ENCODE data around the gene ZP3. TPM values are rescaled to one million over a fixed set of nuclear protein-coding genes. Genes with fewer than 3 reads are reported as not detected.
"Not testable (repeated sequence)": the region's sequence is repeated elsewhere in the genome, so short reads cannot be mapped to it uniquely, and the experiment has no call there.

Gene ZP3
- total and polyA plus RNA-seq, 4 donors = 0.59 to 2.3 (median 1.3) TPM

DNA sequence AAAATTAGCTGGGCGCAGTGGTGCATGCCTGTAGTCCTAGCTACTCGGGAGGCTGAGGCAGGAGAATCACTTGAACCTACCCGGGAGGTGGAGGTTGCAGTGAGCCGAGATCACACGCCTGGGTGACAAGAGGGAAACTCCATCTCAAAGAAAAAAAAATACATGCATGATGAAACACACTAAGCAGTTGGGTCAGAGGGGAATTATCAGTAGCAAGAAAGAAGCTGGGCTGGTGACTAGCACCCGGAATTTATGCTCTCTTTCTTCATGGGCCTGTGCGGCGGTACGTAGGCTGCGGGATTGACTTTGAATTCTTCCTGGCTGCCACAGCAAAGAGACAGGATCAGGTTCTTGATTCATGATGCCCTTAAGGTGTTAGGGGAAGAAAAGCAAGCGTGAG lies 54.9 kb downstream of the ZP3 start:
- peaks cover 25% of the 10 kb centered on the region for H3K36me3 ChIP-seq (ENCODE audit: control insufficient read depth, insufficient read depth, low read length)
- H3K4me1 ChIP-seq (ENCODE audit: control insufficient read depth, insufficient read depth, low read length); H3K4me3 ChIP-seq (ENCODE audit: low read depth, low read length); H3K9me3 ChIP-seq (ENCODE audit: control insufficient read depth, insufficient read depth, low read length); H3K27me3 ChIP-seq (ENCODE audit: control insufficient read depth, insufficient read depth, low read length); DNase-seq (ENCODE audit: low read depth in 4 of 6, low spot score in 6 of 6); H3K27ac ChIP-seq (ENCODE audit: low read depth, low read length): not testable (repeated sequence)
- WGBS (ENCODE audit: insufficient coverage) = 80% methylated on average over 1 of the region's 11 CpGs

GRCh38 chr7:76480403-76481253 lies 55.9 kb downstream of the ZP3 start:
- 87% methylated on average over 12 of the region's 29 CpGs for WGBS (ENCODE audit: insufficient coverage)
- peaks cover 25% of the 10 kb centered on the region for H3K36me3 ChIP-seq (ENCODE audit: control insufficient read depth, insufficient read depth, low read length)
- not testable (repeated sequence) for DNase-seq (ENCODE audit: low read depth in 4 of 6, low spot score in 6 of 6); H3K4me1 ChIP-seq (ENCODE audit: control insufficient read depth, insufficient read depth, low read length); H3K4me3 ChIP-seq (ENCODE audit: low read depth, low read length); H3K27me3 ChIP-seq (ENCODE audit: control insufficient read depth, insufficient read depth, low read length); H3K9me3 ChIP-seq (ENCODE audit: control insufficient read depth, insufficient read depth, low read length); H3K27ac ChIP-seq (ENCODE audit: low read depth, low read length)

DNA sequence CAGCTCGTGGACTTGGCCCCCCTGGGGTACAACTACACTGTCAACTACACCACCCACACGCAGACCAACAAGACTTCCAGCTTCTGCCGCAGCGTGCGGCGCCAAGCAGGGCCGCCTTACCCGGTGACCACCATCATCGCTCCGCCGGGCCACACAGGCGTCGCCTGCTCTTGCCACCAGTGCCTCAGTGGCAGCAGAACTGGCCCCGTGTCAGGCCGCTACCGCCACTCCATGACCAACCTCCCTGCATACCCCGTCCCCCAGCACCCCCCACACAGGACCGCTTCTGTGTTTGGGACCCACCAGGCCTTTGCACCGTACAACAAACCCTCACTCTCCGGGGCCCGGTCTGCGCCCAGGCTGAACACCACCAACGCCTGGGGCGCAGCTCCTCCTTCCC lies 57.9 kb downstream of the ZP3 start:
- WGBS (ENCODE audit: insufficient coverage) = 96% methylated on average over 22 of the region's 24 CpGs
- not testable (repeated sequence) for DNase-seq (ENCODE audit: low read depth in 4 of 6, low spot score in 6 of 6)

GRCh38 chr7:76483081-76483480 lies 58.3 kb downstream of the ZP3 start:
- H3K27me3 ChIP-seq (ENCODE audit: control insufficient read depth, insufficient read depth, low read length); DNase-seq (ENCODE audit: low read depth in 4 of 6, low spot score in 6 of 6); H3K4me1 ChIP-seq (ENCODE audit: control insufficient read depth, insufficient read depth, low read length); H3K9me3 ChIP-seq (ENCODE audit: control insufficient read depth, insufficient read depth, low read length); H3K4me3 ChIP-seq (ENCODE audit: low read depth, low read length); H3K27ac ChIP-seq (ENCODE audit: low read depth, low read length): not testable (repeated sequence)
- H3K36me3 ChIP-seq (ENCODE audit: control insufficient read depth, insufficient read depth, low read length) = peaks cover 25% of the 10 kb centered on the region
- 88% methylated on average over 5 of the region's 17 CpGs for WGBS (ENCODE audit: insufficient coverage)

More for the DNA sequence above, 57.9 kb downstream of the ZP3 start:
- H3K27ac ChIP-seq (ENCODE audit: low read depth, low read length); H3K4me1 ChIP-seq (ENCODE audit: control insufficient read depth, insufficient read depth, low read length); H3K9me3 ChIP-seq (ENCODE audit: control insufficient read depth, insufficient read depth, low read length); H3K27me3 ChIP-seq (ENCODE audit: control insufficient read depth, insufficient read depth, low read length); H3K4me3 ChIP-seq (ENCODE audit: low read depth, low read length): not testable (repeated sequence)
- peaks cover 25% of the 10 kb centered on the region for H3K36me3 ChIP-seq (ENCODE audit: control insufficient read depth, insufficient read depth, low read length)

GRCh38 chr7:76484456-76484855 lies 59.7 kb downstream of the ZP3 start:
- H3K36me3 ChIP-seq (ENCODE audit: control insufficient read depth, insufficient read depth, low read length) = peaks cover 25% of the 10 kb centered on the region
- DNase-seq (ENCODE audit: low read depth in 4 of 6, low spot score in 6 of 6); H3K27me3 ChIP-seq (ENCODE audit: control insufficient read depth, insufficient read depth, low read length); H3K9me3 ChIP-seq (ENCODE audit: control insufficient read depth, insufficient read depth, low read length); H3K27ac ChIP-seq (ENCODE audit: low read depth, low read length); H3K4me1 ChIP-seq (ENCODE audit: control insufficient read depth, insufficient read depth, low read length); H3K4me3 ChIP-seq (ENCODE audit: low read depth, low read length): not testable (repeated sequence)
- WGBS (ENCODE audit: insufficient coverage) = no CpG with 5 or more reads among the region's 12 CpGs

- H3K36me3 ChIP-seq (ENCODE audit: control insufficient read depth, insufficient read depth, low read length) = peaks cover 18% of the 10 kb centered on the region
- H3K27ac ChIP-seq (ENCODE audit: low read depth, low read length); DNase-seq (ENCODE audit: low read depth in 4 of 6, low spot score in 6 of 6); H3K4me3 ChIP-seq (ENCODE audit: low read depth, low read length); H3K27me3 ChIP-seq (ENCODE audit: control insufficient read depth, insufficient read depth, low read length); H3K4me1 ChIP-seq (ENCODE audit: control insufficient read depth, insufficient read depth, low read length); H3K9me3 ChIP-seq (ENCODE audit: control insufficient read depth, insufficient read depth, low read length): not testable (repeated sequence)
- WGBS (ENCODE audit: insufficient coverage) = no CpG with 5 or more reads among the region's 20 CpGs
These were observed 61.3 kb downstream of the ZP3 start for GRCh38 chr7:76485822-76486610.

- not testable (repeated sequence) for H3K4me1 ChIP-seq (ENCODE audit: control insufficient read depth, insufficient read depth, low read length); H3K4me3 ChIP-seq (ENCODE audit: low read depth, low read length); H3K9me3 ChIP-seq (ENCODE audit: control insufficient read depth, insufficient read depth, low read length); H3K27me3 ChIP-seq (ENCODE audit: control insufficient read depth, insufficient read depth, low read length); DNase-seq (ENCODE audit: low read depth in 4 of 6, low spot score in 6 of 6); H3K27ac ChIP-seq (ENCODE audit: low read depth, low read length)
- H3K36me3 ChIP-seq (ENCODE audit: control insufficient read depth, insufficient read depth, low read length) = peaks cover 16% of the 10 kb centered on the region
- no CpG with 5 or more reads among the region's 5 CpGs for WGBS (ENCODE audit: insufficient coverage)
These were observed 61.9 kb downstream of the ZP3 start for GRCh38 chr7:76486618-76487017.

DNA sequence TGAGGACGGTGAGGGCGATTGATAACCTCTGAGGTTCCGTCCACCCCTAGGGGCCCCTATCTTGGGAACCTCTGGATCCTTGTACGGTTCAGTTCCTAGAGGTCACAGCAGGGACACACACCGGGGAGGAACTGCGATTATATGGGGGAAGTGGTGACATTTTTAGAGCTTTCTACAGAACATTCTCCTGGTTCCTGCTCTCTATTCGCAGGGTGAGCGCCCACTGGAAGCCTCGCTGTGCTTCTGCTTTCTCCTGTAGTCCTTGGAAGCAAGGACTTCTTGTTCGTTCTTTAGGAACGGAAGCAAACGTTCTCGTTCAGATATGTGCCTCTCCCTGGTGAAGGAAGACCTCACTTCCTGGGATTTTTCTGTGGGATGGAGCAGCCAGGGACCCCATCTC lies 63.2 kb downstream of the ZP3 start:
- not testable (repeated sequence) for H3K4me3 ChIP-seq (ENCODE audit: low read depth, low read length); DNase-seq (ENCODE audit: low read depth in 4 of 6, low spot score in 6 of 6); H3K27ac ChIP-seq (ENCODE audit: low read depth, low read length); H3K9me3 ChIP-seq (ENCODE audit: control insufficient read depth, insufficient read depth, low read length); H3K27me3 ChIP-seq (ENCODE audit: control insufficient read depth, insufficient read depth, low read length); H3K4me1 ChIP-seq (ENCODE audit: control insufficient read depth, insufficient read depth, low read length)
- WGBS (ENCODE audit: insufficient coverage) = no CpG with 5 or more reads among the region's 13 CpGs
- peaks cover 12% of the 10 kb centered on the region for H3K36me3 ChIP-seq (ENCODE audit: control insufficient read depth, insufficient read depth, low read length)

Measured in spinal cord (tissue), 10 donors.